Lung (tissue), 12 donors: Measurements from ENCODE around the gene CNKSR1. TPM values are rescaled to one million over a fixed set of nuclear protein-coding genes. Genes with fewer than 3 reads are reported as not detected.

Experiments used
- ATAC-seq: fragments of 200-7000 bp; cut with Tn5 transposase; one replicate; pipeline ENCODE4 v1.9.1; 2020; ENCODE audit warnings: moderate number of reproducible peaks; ENCODE audit not compliant: insufficient read depth, low FRiP score
- DNase-seq, 3 donors: peaks; one replicate each; pipeline ENCODE4 v3.0.0-alpha.2; 2013 to 2017
- H3K27ac ChIP-seq, 2 donors: one replicate each; pipeline ENCODE4 v1.5.1; 2013; ENCODE audit warnings: mild to moderate bottlenecking in 2 of 2, moderate library complexity in 2 of 2, control low read depth in 1 of 2, inconsistent platforms in 1 of 2, low read depth in 1 of 2, low read length in 1 of 2
- H3K27me3 ChIP-seq, 3 donors: one replicate each; pipeline ENCODE4 v1.5.1; 2013; ENCODE audit warnings: low read length in 2 of 3; ENCODE audit not compliant: control insufficient read depth in 3 of 3, insufficient read depth in 3 of 3
- H3K36me3 ChIP-seq, 4 donors: one replicate each; pipeline ENCODE4 v1.5.1; 2013; ENCODE audit warnings: low read length in 4 of 4, mild to moderate bottlenecking in 1 of 4, moderate library complexity in 1 of 4; ENCODE audit not compliant: control insufficient read depth in 4 of 4, insufficient read depth in 4 of 4
- H3K4me1 ChIP-seq, 5 donors: one replicate each; pipeline ENCODE4 v1.5.1; 2013; ENCODE audit warnings: low read length in 5 of 5, mild to moderate bottlenecking in 2 of 5, moderate library complexity in 1 of 5; ENCODE audit not compliant: control insufficient read depth in 5 of 5, insufficient read depth in 5 of 5
- H3K4me3 ChIP-seq: one replicate; pipeline ENCODE4 v1.5.1; 2013; ENCODE audit warnings: mild to moderate bottlenecking, control low read depth, moderate library complexity
- H3K9ac ChIP-seq, 2 donors: one replicate each; pipeline ENCODE4 v1.5.1; 2013; ENCODE audit warnings: low read length in 2 of 2, control low read depth in 1 of 2; ENCODE audit not compliant: insufficient read depth in 1 of 2
- H3K9me3 ChIP-seq, 4 donors: one replicate each; pipeline ENCODE4 v1.5.1; 2013; ENCODE audit warnings: low read length in 3 of 4, mild to moderate bottlenecking in 1 of 4, moderate library complexity in 1 of 4; ENCODE audit not compliant: control insufficient read depth in 4 of 4, insufficient read depth in 3 of 4
- CTCF ChIP-seq: IDR thresholded peaks from 2 replicates; pipeline ENCODE4 v1.5.1; 2012; ENCODE audit warnings: mild to moderate bottlenecking; ENCODE audit errors: control extremely low read depth, extremely low read depth
- WGBS, 2 donors: extraction: QIAGEN DNeasy Blood & Tissue Kit; methylation state at CpG; one replicate each; pipeline ENCODE4 v1.1.7; 2013; 5-methylcytosine and 5-hydroxymethylcytosine counted together
- polyA plus RNA-seq, 2 donors: library from polyadenylated mRNA; stranded (reverse); fragments of 200-250 nt; gene quantifications; one replicate each; pipeline ENCODE4 v1.2.1, GENCODE V29; 2013
- total RNA-seq, 2 donors: library from RNA; depleted of rRNA in 1 of 2; stranded (reverse); fragments of >200 nt in 1 of 2; gene quantifications; one replicate each; pipeline ENCODE4 v1.2.1, GENCODE V29; 2014 to 2021
- donor health status: control.
- donor health status: control.
- donor health status: Bipolar disorder and iron deficiency.
- donor health status: healthy.
- donor health status: DM: yes; HTN: yes; CAD: no.

CNKSR1 gene
- total and polyA plus RNA-seq, 4 donors: 10.8 to 34.7 (median 28.3) TPM

- no peaks in the 10 kb centered on the region for H3K36me3 ChIP-seq
- peak overlapping the region; percentile 41 to 60 for H3K27ac ChIP-seq
- DNase-seq: no peak
- H3K4me3 ChIP-seq: no peak overlapping the region
- ATAC-seq: no peak
- WGBS, 2 donors: 55 to 57% methylated on average over 21 of the region's 21 CpGs
- no peak for TF ChIP-seq CTCF
- H3K27me3 ChIP-seq: no peaks in the 10 kb centered on the region
- peaks cover 0 to 37% (median 3%) of the 10 kb centered on the region in 5 donors for H3K4me1 ChIP-seq
- H3K9ac ChIP-seq: no peak overlapping the region
- H3K9me3 ChIP-seq: no peaks in the 10 kb centered on the region
Measured at GRCh38 chr1:26155370-26156284, 21.7 kb upstream of the CNKSR1 start.

- TF ChIP-seq CTCF: no peak
- DNase-seq: peak; percentile 14 to 47 (median 26)
- Histone ChIP-seq H3K27me3 (no peaks in the 10 kb centered on the region), H3K4me1 (peaks cover 0 to 44% (median 6%) of the 10 kb centered on the region in 5 donors), H3K9me3 (no peaks in the 10 kb centered on the region), H3K4me3 (no peak overlapping the region), H3K9ac (no peak overlapping the region), H3K36me3 (no peaks in the 10 kb centered on the region), H3K27ac (peak overlapping the region; percentile 18 to 60)
- WGBS, 2 donors: 19 to 27% methylated on average over 11 to 12 of the region's 12 CpGs
- no peak for ATAC-seq
Measured at GRCh38 chr1:26156285-26157038, 20.8 kb upstream of the CNKSR1 start.

- Histone ChIP-seq H3K36me3 (no peaks in the 10 kb centered on the region), H3K4me1 (peaks cover 0 to 48% (median 6%) of the 10 kb centered on the region in 5 donors), H3K27ac (peak overlapping the region; percentile 28 to 86), H3K27me3 (no peaks in the 10 kb centered on the region), H3K9me3 (no peaks in the 10 kb centered on the region), H3K4me3 (no peak overlapping the region), H3K9ac (no peak overlapping the region)
- DNase-seq: peak in 1 of 3 donors; percentile 2
- no peak for ATAC-seq
- WGBS, 2 donors: 77 to 92% methylated on average over 5 of the region's 5 CpGs
- no peak for TF ChIP-seq CTCF
Measured at GRCh38 chr1:26158271-26158907, 18.9 kb upstream of the CNKSR1 start.
